Activated CD4-positive, alpha-beta T cell treated with anti-CD3 and anti-CD28 coated beads for 1 hour (primary cell): ENCODE results near the gene PIK3CB.
"Not testable (repeated sequence)": the region's sequence is repeated elsewhere in the genome, so short reads cannot be mapped to it uniquely, and the experiment has no call there.

Experiments
- DNase-seq: peaks from one replicate; pipeline ENCODE4 v3.0.0-alpha.2; 2020

The PIK3CB gene

DNA sequence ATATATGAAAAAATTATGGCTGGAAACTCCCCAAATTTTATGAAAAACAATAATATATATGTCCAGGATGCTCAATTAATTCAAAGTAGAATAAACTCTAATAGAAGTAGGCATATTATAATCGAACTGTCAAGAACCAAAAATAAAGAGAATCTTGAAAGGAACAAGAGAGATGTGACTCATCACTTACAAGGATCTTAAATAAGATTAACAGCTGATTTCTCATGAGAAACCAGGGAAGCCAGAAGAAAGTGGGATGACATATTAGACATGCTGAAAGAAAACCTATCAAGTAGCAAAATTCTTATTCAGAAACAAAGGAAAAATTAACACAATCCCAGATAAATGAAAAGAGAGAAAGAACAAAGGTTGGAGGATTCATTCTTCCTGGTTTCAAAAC, 159.3 kb downstream of the PIK3CB start:
- DNase-seq: no peak

DNA sequence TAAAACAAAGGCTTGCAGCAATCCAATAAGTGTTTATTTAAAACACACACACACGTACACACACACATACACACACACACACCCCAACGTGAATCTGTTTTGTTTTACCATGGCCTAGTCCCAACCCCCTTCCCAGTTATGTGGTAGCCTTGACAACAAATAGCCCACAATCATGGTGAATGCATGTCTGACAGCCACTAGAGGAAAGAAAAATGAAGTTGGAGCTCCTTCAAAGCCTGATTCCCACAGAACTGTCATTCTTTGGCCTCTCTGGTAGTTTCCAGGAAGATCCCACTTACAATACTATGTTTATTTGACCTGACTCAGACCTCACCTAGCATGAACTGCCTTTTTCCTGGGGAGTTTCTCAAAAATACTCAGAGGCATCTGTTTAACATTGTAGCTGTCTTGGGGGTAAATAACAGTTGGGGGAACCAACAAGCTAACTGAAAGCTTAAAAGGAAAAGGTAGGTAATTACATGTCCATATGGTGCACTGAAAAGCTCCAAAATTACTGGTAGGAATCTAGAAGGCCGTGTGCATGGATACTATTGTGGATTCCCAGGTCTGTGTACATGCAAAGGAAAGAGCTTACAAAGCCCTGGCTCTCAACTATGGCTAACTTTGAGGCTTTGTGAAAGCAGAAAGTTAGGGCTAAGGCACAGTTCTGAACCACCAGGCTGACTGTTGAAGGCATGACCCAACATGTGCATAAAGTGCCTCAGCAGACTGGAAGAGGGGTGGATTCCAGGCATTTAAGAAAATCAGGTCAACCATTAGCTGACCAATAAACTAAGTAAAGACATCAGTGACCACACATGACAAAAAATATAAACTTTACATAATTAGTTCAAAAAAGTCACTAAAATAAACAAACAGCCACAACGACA, 160.8 kb downstream of the PIK3CB start:
- no peak for DNase-seq

DNA sequence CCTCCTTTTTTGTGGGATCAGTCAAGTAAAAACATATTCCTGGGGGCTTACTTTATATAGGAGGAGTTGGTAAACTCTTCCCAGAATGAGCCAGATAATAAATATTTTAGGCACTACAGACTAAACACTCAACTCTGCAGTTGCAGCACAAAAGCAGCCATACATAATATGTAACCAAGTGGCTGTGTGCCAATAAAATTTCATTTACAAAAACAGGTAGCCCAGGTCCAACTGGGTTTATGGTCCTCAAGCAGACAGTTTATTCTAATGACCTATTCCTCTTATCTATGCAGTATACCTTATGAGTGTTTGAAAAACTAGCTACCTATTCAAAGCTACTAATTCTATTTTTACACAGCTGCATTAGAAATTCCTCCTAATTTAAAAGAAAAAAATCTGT, 164.3 kb downstream of the PIK3CB start:
- no peak for DNase-seq

DNA sequence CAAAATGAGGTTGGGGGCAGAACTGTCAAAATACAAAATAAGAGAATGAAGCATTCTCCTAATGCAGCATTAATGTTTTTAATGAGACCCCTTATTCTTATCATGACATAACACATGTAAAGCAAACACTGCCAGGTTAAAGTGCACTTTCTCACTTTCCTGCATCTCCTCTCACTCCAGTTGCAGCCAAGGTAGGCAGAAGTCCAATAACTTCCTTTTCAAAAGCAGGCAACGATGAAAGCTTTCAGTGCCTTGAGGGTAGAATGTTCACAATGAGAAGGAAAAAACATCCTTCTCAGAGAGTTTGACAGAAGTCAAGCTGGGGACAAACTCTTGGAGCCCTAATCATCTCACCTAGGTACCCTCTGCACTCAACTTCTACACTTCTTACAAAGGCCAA, 166.6 kb downstream of the PIK3CB start:
- no peak for DNase-seq

DNA sequence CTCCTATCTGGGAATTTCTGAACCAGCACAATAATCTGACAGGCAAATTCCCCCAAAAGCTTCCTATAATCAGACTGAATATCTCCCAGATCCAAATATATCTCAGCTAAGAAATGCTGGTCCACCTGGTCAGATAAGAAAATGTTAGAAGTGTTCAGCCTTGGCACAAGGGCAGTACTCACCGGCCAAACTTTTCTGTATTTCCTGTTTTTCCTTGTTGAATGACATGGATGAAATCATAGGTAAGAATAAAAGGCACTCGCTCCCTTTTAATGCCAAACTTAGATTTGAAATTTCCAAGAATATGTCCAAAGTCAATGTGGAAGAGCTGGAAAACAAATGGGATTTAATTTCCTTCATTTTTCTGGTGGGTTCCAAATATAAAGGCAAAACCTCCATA, 177.2 kb downstream of the PIK3CB start:
- no peak for DNase-seq

DNA sequence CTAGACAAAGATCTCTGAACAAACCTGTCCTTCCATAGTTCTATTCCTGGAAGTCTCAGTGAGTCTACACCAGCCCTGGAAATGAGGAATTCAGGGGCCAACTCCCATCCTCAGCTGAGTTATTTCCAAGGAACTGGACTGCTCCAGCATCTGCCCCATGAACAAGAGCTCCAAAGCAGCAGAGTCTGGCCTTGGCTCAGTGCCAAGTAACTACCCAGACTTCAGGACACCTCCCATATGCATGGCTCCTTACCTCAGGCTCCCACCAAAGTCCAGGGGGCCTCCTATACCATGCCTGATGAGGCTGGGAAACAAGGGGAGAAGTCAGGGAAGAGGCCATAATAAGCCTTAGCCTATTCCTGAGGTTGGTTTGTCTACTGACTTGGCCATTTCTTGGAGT, 181.2 kb downstream of the PIK3CB start:
- DNase-seq: no peak

DNA sequence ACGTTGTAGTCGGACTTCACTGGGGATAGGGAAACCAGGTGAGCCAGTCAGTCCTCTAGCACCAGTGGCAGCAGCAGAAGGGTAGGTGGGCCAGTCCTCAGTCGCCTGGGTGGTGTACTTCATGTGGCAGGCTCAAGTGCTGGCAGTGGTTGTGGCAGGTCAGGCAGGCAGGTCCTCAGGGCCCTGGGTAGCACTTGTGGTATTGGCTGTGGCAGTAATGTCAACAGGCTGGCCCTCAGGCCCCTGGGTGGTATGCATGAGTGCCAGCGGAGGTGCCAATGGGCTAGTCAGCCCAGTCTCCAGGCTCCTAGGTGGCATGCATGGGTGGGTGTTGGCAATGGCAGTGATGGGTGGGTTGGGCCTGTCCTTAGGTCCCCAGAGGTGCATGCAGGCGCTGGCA, 185.6 kb downstream of the PIK3CB start:
- DNase-seq: no peak

DNA sequence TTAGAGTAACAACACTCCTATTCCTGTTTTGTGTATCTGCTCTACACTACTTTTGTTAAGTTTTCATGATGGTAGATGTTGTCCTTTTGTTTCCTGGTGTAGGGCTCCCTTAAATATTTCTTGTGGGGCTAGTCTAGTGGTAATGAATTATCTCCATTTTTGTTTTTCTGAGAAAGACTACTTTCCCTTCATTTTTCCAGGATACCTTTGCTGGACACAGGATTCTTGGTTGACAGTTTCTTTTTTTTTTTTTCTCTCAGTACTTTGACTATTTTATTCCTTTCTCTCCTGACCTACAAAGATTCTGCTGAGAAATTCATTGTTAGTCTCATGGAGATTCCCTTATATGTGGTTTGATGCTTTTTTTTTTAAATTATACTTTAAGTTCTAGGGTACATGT, 188.2 kb downstream of the PIK3CB start:
- DNase-seq: no peak

DNA sequence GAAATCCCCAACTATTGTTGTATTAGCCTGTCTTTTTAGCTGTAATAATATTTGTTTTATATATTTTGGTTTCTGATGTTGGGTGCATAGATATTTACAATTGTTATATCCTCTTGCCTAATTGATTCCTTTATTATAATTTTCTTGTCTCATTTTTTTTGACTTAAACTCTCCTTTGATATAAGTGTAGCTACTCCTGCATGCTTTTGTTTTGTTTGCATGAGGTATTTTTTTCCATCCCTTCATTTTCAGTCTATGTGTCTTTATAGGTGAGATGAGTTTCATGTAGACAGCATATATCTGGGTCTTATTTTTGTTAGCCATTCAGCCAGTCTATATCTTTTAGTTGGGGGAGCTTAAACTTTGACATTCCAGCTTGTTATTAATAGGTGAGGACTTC, 188.7 kb downstream of the PIK3CB start:
- DNase-seq: no peak

DNA sequence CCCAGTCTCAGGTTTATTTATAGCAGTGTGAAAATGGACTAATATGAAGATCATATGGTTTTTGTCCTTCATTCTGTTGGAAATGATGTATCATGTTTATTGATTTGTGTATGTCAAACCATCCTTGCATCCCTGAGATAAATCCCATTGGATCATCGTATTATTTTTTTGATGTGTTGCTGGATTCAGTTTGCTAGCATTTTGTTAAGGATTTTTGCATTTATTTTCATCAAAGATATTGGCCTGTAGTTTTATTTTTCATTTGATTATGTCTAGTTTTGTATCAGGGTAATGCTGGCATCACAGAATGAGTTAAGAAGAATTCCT, 191.8 kb downstream of the PIK3CB start:
- DNase-seq: no peak

DNA sequence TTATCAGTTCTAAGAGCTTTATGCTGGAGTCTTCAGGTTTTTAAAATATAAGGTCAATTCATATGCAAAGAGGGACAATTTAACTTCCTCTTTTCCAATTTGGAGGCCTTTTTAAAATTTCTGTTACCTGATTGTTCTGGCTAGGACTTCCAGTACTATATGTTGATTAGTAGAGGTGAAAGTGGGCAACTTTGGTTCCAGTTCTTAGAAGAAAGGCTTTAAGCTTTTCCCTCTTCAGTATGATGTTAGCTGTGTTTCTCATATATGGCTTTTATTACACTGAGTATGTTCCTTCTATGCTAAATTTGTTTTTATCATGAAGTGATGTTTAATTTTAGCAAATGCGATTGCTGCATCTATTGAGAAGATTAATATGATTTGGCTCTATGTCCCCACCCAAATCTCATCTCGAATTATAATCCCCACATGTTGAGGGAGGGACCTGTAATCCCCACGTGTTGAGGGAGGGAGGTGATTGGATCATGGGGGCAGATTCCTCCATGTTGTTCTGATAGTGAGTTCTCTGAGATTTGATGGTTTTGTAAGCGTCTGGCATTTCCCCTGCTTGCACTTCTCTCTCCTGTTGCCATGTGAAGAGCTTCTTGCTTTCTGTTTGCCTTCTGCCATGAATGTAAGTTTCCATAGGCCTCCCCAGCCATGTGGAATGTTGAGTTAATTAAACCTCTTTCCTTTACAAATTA, 192.4 kb downstream of the PIK3CB start:
- DNase-seq: no peak

DNA sequence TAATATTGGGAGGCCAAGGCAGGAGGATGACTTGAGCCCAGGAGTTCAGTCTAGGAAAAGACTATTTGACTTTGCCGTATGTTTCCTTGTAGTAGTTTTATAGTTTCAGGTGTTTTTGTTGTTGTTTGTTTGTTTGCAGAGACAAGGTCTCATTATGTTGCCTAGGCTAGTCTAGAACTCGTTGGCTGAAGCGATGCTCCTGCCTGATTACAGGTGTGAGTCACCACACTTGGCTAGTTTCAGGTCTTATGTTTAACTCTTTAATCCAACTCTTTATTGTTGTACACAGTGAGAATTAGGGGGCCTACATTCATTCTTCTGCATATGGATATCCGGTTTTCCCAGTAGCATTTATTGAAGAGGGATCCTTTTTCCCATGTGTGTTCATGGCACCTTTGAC, 194.2 kb downstream of the PIK3CB start:
- no peak for DNase-seq

DNA sequence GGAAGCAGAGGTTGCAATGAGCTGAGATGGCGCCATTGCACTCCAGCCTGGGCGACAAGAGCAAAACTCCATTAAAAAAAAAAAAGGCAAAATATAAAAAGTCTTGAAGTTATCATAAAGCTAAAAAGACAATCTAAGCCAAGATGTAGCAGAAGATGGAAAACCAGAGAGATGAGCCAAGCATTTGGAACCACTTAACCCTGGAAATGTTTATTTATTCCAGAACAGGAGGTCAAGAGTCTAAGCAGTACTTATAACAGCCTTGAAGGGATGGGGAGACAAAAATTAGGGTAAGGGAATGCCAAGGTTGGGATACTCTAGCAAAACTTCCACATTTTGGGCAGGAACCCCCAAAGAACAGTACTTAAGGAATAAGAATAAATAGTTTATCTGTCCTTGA, 196.1 kb downstream of the PIK3CB start:
- DNase-seq: no peak

DNA sequence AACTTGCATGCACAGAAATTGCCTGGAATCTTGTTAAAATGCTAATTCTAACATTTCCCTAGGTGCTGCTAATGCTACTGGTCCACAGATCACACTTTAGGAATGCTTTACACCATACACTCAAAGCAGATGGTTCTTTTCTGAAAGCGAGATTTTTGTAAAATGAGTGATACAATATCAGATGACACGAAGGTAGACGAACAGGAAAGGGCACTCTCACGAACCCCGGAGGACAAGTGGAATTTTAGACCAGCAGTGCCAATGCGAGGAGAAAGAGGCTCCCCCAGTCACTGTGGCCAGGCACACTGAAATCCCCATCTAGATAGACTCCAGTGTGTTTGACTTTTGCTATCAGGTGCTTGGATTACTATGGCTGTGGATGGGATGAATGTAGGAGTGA, 205.2 kb downstream of the PIK3CB start:
- no peak for DNase-seq

DNA sequence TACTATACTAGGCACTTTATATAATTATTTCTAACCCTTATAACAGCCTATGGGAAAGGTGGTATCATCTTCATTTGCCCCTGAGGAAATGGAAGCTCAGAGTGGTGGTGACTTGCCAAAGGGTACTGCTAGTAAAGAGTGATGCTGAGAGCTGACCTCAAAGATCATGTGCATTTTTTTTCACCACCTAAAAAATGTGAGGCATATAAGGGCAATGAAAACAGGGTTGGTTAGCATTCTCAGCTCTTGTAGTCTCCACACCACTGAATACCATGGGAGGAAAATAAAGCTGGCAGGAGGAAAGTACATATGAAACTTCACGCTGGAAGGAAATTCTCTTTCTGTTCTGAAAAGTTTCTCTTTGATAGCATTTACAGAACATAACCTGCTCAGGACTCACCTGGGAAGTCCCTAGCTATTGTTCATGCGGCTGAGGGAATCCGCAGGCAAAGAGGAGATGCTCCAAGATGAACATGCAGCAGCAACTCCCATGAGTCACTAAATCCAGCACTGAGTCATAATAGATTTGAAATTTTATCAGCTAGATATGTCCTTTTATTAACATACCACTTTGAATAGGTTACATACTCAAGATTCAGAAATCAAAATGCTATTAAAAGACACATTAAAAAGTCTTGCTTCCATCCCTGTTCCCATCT, 208.9 kb downstream of the PIK3CB start:
- DNase-seq: no peak

DNA sequence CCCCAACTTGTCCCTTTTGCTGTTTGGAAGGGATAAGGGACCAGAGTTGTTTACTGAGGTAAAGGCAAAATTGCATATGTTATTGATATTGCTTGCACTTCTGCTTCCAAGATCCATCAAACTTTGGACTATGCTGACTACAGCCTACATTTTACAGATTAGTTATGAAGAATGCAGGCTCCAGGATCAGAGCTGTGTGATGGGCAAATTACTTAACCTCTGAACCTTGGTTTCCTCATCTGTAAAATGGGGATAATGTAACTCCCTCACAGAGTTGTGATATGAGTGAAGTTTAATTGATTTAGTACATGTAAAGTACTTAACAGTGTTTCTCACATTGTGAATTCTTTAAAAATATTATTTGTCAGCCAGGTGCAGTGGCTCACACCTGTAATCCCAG, 210.2 kb downstream of the PIK3CB start:
- no peak for DNase-seq

DNA sequence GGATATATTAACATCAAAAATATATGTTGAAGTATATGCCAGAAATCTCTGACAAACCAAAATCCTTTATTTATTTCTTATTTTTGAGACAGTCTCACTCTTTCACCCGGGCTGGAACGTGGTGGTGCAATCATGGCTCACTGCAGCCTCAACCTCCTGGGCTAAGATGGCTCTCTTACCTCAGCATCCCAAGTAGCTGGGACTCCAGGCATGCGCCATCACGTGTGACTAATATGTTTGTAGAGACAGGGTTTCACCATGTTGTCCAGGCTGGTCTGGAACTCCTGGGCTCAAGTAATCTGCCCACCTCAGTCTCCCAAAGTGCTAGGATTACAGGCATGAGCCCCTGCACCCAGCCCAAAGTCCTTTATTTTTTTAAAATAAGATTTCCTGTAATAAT, 214.3 kb downstream of the PIK3CB start:
- DNase-seq: no peak

DNA sequence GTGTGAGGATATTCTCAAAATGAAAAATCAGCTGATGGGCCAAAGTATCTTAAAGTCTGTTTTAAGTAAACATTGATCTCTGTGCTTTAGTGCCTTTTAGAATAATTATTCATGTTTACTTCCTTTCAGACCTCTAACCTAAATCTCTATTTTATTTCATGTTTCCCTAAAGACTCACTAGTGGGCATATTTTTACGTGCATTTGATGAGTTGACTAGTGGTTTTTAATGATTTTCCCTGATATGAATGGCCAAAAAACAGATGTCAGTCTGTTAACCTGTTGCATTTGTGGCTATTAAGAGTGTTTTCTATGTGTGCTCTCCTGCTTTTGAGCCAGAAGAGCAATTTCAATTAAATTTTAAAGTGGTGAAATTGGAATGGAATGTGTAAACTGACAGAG, 219.3 kb downstream of the PIK3CB start:
- DNase-seq: no peak

DNA sequence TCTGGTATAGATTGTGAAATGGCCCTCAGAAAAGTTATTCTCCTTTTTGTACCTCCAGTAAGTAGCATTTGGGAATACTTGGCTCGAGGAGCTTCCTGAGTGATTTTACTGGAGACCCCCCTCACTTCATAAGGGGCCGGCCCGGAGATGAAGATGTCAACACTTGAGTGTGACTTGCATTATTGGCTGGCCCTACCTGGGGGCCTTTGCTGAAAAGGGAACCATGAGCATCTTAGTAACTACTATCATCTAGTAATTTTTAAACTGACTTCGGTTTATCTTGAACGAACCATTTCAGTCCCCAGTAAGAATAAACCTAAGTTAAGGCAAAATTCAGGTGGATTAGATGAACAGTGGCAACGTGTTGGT, 224.8 kb downstream of the PIK3CB start:
- no peak for DNase-seq

DNA sequence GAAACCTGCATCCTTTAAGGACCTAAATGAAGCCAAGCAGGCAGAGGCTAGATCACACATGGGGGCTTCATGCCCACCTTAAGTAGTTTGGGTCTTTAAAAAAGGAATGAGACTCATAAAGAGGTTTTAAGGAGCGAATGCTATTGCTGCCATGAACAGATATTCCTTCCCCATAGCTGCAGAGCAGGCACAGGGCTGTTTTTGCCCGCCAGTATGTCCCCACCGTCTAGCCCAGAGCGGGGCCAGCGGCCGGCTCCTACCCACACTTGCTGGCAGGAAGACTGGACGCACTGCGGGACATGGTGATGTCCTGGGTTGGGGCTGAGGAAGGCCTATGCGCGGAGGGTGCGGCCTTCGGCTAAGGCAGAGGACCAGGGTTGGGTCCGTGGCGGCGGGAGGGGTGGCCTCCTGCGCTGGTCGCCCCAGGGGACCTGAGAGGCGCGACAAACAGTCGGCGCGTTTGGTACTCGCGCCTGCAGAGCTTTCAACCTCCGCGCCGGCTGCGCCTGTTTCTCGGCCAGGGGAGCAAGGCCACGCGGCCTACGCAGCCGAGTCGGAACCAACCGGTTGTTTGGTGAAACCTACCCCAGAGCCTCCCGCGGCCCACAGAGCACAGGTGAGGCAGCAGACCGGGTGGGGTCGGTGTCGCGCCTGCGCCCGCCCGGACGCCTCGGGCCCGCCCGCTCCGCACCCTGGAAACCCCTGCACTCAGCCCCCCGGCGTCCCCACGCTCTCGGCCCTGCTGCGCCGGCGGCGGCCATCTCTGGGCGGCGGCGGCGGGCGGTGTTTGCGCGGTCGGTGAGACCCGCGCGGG, 226.2 kb downstream of the PIK3CB start, which contains the start of gene FAIM:
Gene FAIM, plus strand, starts transcription at position 450 of the 814 bp plus-strand sequence. CDS start 10,956 bp downstream, outside the sequence.
- peak; percentile 54 for DNase-seq

DNA sequence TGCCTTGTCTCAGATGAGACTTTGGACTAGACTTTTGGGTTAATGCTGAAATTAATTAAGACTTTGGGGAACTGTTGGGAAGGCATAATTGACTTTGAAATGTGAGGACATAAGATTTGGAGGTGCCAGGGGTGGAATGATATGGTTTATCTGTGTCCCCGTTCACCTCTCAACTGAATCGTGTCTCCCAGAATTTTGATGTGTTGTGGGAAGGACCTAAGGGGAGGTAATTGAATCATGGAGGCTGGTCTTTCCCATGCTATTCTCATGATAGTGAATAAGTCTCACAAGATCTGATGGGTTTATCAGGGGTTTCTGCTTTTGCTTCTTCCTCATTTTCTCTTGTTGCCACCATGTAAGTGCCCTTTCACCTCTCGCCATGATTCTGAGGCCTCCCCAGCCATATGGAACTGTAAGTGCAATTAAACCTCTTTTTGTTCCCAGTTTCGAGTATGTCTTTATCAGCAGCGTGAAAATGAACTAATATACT, 230.6 kb downstream of the PIK3CB start:
- not testable (repeated sequence) for DNase-seq
